ENCODE results near the gene TOPAZ1.
"Not testable (repeated sequence)": the region's sequence is repeated elsewhere in the genome, so short reads cannot be mapped to it uniquely, and the experiment has no call there.

TOPAZ1 gene

DNA sequence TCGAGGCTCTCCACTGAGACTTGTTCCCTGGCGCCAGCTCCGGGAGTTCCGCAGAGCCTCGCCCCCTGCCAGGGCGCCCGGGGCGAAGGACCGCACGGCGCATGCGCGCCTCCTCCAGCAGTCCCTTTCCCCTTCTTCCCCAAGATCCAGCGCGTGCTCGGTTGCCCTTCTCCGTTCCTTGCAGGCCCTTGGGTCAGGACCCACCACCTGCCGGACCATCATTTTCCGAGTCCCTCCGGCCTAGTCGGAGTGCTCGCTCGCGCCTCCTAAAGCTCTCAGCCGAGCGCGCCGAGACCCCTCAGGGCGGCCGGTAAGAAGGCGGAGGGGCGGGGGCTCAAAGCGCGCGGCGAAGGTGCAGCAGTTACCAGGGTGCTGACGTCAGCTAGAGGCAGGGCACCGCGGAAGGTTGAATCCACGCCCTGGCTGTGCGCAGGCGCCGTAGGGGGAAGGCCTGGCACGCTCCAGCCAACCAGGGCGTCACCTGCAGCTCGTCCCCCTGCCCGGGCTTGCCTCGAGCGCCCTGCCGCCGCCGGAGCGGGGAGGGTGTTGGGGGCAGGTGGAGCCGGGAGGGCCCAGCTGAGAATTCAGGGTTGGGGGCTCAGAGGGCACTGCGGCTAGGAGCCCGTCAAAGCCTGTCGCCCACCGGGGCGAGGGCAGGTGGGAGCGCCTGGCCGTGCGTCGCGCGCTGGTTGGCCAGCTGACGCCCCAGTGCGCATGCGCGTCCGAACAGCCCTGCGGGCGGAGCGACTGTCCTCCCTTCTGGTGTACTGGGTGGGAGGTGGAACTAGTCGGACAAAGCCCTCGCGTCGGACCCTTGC, 96.5 kb downstream of the TOPAZ1 start, which contains the start of gene TCAIM:
Gene TCAIM (plus strand): TSS at position 757 of the 818 bp plus-strand sequence. CDS start 16,017 bp downstream, outside the sequence.
- H3K4me3 ChIP-seq (ENCODE audit: low read length): peak within 1 kb of the TSS; percentile 93
- peak; percentile 94 for DNase-seq (ENCODE audit: low read depth)
- TF ChIP-seq, protein P1, sequence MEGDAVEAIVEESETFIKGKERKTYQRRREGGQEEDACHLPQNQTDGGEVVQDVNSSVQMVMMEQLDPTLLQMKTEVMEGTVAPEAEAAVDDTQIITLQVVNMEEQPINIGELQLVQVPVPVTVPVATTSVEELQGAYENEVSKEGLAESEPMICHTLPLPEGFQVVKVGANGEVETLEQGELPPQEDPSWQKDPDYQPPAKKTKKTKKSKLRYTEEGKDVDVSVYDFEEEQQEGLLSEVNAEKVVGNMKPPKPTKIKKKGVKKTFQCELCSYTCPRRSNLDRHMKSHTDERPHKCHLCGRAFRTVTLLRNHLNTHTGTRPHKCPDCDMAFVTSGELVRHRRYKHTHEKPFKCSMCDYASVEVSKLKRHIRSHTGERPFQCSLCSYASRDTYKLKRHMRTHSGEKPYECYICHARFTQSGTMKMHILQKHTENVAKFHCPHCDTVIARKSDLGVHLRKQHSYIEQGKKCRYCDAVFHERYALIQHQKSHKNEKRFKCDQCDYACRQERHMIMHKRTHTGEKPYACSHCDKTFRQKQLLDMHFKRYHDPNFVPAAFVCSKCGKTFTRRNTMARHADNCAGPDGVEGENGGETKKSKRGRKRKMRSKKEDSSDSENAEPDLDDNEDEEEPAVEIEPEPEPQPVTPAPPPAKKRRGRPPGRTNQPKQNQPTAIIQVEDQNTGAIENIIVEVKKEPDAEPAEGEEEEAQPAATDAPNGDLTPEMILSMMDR (conservative IDR thresholded peaks at IDR 0.05; ENCODE audit: low read length): no peak

DNA sequence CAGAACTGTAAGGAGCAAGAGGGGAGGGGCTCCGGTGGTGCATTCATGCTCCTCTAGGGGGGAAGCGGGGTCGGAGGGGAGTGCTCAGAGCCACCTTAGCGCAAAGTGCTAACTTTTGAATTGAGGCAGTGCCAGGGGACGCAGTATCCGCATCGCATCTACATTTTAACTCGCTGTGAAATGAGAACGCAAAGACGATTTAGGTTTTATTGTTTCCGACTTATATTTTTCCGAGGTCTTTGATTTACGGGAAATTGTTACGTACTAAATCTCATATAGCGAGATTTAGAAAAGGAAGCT, 97.1 kb downstream of the TOPAZ1 start:
- TF ChIP-seq, protein P1 (conservative IDR thresholded peaks at IDR 0.05; ENCODE audit: low read length): no peak
- peak overlapping the region; percentile 93 for H3K4me3 ChIP-seq (ENCODE audit: low read length)
- no peak for DNase-seq (ENCODE audit: low read depth)

DNA sequence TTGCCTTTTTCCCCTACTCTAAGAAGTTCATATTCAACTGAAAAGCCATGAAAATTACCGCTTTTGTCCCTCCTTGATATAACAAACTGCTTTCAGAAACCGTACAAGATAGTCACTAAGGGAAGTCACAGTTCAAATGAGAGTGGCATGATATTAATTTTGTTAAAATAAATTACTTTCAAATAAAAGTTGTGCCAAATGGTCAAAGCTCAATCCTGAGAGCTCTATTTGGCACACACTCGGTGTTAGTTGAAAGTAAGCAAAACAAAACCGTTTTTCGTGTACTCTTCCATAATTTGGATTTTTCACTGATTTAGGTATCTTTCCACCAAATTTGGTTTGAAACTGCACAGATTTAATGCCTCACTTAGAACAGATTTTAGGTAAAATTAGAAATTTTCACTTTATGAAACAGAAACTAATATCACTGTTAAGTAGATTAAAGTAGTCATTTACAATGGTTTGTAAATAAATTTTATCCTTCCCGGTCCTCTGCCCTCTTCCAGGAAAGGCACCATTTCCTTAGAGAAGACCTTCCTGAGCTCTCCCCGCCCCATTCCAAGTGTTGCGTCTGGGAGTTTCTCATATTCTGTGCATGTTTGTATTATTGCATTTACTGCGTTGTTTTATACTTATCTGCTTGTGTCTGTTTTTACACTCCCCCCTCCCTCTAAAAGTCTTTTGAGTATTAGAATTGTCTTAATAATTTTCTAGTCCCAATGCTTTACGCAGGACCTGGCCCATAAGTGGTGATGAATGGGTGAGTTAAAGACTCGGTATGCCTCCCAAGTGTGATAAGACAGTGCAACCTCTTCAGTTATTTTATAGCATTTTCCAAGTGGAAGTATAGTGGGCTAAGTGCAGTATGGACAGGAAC, 97.7 kb downstream of the TOPAZ1 start:
- DNase-seq (ENCODE audit: low read depth): no peak
- peak overlapping the region; percentile 93 for H3K4me3 ChIP-seq (ENCODE audit: low read length)
- TF ChIP-seq, protein P1 (conservative IDR thresholded peaks at IDR 0.05; ENCODE audit: low read length): no peak

DNA sequence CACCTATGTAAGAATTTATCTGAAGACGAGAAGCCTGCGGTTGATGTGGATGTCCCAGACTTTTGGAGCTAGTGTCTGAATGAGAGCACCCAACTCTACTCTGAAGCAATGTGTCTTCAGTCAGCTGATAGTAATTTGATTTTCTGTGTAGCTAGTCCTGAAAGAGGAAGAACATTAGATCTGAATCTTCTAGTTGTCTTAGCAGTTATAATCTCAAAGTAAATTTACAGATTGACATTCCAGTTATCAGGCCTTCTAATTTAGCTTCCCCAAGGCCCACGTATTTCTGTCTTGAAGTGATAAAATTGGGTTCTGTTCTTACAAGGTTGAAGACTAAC, 98.3 kb downstream of the TOPAZ1 start:
- H3K4me3 ChIP-seq (ENCODE audit: low read length): peak overlapping the region; percentile 93; the same call in 1 of the 2 replicates
- TF ChIP-seq, protein P1 (conservative IDR thresholded peaks at IDR 0.05; ENCODE audit: low read length): no peak
- DNase-seq (ENCODE audit: low read depth): no peak

DNA sequence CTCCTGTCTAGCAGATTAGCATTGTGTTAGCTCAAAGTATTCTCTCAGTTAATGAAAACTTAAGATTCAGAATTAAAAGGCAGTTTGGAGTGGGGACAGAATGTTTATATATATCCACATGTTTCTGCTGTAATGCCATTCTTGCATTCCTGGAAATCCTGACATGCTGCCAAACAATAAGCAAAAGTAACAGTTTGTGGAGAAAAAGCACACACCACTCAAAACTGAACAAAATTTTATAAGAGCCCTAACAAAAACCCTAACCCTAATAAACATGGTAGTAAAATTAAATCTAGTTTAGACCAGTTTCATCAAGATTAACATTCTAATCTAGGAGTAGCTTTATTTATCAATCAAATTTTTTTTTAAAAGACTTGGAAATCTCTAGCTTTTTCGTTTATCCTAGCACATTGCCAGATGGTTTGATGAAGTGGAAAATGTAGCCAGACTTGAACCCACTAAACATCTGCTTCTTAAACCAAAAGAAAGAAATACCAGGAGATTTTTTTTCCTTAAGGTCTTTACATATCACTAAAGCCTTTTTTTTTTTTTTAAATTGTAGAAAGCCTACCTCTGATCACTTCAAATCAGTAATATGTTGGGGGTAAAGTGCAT, 100.6 kb downstream of the TOPAZ1 start:
- TF ChIP-seq, protein P1 (conservative IDR thresholded peaks at IDR 0.05; ENCODE audit: low read length): no peak
- DNase-seq (ENCODE audit: low read depth): peak; percentile 84
- H3K4me3 ChIP-seq (ENCODE audit: low read length): no peak overlapping the region

DNA sequence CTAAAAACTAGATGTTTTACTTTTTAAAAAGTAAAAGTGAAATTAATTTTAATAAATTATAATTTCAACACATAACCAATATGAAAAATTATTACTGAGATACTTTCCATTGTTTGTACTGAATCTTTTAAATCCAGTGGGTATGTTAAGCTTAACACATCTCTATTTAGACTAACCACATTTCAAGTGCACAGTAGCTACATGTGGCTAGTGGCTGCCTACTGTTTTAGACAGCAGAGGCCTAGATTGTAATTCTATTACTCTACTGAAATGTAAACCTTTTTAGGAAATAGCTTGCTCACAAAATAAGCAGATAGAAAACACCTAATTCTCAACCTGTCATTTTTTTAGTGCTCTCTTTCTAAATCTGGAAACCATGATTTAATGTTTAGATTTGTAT, 101.7 kb downstream of the TOPAZ1 start:
- no peak for DNase-seq (ENCODE audit: low read depth)
- TF ChIP-seq, protein P1 (conservative IDR thresholded peaks at IDR 0.05; ENCODE audit: low read length): no peak
- H3K4me3 ChIP-seq (ENCODE audit: low read length): no peak overlapping the region

DNA sequence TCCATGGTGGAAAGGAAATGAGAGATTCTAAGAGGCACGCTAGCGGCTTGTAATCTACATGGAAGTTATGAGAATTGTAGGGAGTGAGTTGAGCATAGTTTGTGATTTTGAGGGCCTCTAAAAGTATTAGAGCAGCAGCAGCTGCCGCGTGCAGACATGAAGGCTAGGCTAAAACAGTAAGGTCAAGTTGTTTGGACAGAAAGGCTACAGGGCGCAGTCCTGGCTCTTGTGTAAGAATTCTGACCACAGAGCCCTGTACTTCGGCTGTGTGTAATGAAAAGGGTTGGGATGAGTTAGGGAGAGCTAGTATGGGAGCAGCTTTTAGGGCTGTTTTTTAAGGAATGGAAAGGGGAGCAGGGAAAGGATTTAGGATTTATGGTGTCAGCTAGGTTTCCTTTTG, 104.9 kb downstream of the TOPAZ1 start:
- not testable (repeated sequence) for DNase-seq (ENCODE audit: low read depth); H3K4me3 ChIP-seq (ENCODE audit: low read length)
